Measurements from ENCODE around the gene ADARB1. TPM values are rescaled to one million over a fixed set of nuclear protein-coding genes. Genes with fewer than 3 reads are reported as not detected.

ADARB1 gene
- total and polyA plus RNA-seq, 2 donors (not counting 1 experiment from before 2014, with no cell fraction given), result 17.1 to 33.3 TPM

GRCh38 chr21:45164838-45165237 is 90.5 kb downstream of the ADARB1 start:
- TF ChIP-seq, protein P1, sequence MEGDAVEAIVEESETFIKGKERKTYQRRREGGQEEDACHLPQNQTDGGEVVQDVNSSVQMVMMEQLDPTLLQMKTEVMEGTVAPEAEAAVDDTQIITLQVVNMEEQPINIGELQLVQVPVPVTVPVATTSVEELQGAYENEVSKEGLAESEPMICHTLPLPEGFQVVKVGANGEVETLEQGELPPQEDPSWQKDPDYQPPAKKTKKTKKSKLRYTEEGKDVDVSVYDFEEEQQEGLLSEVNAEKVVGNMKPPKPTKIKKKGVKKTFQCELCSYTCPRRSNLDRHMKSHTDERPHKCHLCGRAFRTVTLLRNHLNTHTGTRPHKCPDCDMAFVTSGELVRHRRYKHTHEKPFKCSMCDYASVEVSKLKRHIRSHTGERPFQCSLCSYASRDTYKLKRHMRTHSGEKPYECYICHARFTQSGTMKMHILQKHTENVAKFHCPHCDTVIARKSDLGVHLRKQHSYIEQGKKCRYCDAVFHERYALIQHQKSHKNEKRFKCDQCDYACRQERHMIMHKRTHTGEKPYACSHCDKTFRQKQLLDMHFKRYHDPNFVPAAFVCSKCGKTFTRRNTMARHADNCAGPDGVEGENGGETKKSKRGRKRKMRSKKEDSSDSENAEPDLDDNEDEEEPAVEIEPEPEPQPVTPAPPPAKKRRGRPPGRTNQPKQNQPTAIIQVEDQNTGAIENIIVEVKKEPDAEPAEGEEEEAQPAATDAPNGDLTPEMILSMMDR (IDR thresholded peaks at IDR 0.05), result no peak
- TF ChIP-seq EZH2 (IDR thresholded peaks at IDR 0.05; ENCODE audit: borderline replicate concordance, insufficient read depth, low read depth, low read length, poor library complexity, severe bottlenecking), result no peak
- Mint-ChIP-seq H3K4me1 (peaks cover 10% of the 10 kb centered on the region), H3K4me3 (no peak overlapping the region), H3K27ac (no peak overlapping the region), H3K27me3 (no peaks in the 10 kb centered on the region), H3K9me3 (ENCODE audit: insufficient read depth) (no peaks in the 10 kb centered on the region)
- intact Hi-C loops (cut with micrococcal nuclease), result no loop called here
- Histone ChIP-seq H2AFZ (ENCODE audit: insufficient read depth, low read depth, low read length, poor library complexity, severe bottlenecking) (no peak overlapping the region), H3K4me3 (ENCODE audit: control extremely low read depth in 1 of 5, extremely low read depth in 1 of 5, insufficient read depth in 1 of 5, low read depth in 2 of 5, low read length in 4 of 5) (no peak overlapping the region), H3K36me3 (replicated peaks in 1 of 2; ENCODE audit: control extremely low read depth in 1 of 2, control insufficient read depth in 1 of 2, extremely low read depth in 1 of 2, insufficient read depth in 2 of 2, low read length in 1 of 2) (peaks cover 0 to 11% of the 10 kb centered on the region in 2 experiments), H3K27ac (ENCODE audit: low read length in 2 of 2) (no peak overlapping the region), H3K4me1 (ENCODE audit: control insufficient read depth in 2 of 2, insufficient read depth in 2 of 2, low read length in 2 of 2) (peaks cover 3 to 6% of the 10 kb centered on the region in 2 donors), H3K79me2 (ENCODE audit: control insufficient read depth, insufficient read depth, low read length) (peaks cover 52% of the 10 kb centered on the region), H3K9ac (ENCODE audit: low read length) (no peak overlapping the region), H3K27me3 (replicated peaks in 1 of 4; ENCODE audit: control extremely low read depth in 1 of 4, control insufficient read depth in 3 of 4, insufficient read depth in 4 of 4, low read length in 3 of 4) (no peaks in the 10 kb centered on the region), H4K20me1 (ENCODE audit: control insufficient read depth, insufficient read depth, low read length, poor library complexity, severe bottlenecking) (peaks cover 55% of the 10 kb centered on the region), H3K9me3 (ENCODE audit: control extremely low read depth in 1 of 3, control insufficient read depth in 2 of 3, insufficient read depth in 1 of 3, low read length in 2 of 3) (peaks cover 2 to 12% (median 5%) of the 10 kb centered on the region in 3 donors), H3K4me2 (replicated peaks; ENCODE audit: low read depth, low read length, poor library complexity, severe bottlenecking) (no peak overlapping the region)
- DNase-seq (no peak), ATAC-seq (ENCODE audit: low read depth) (no peak)
- WGBS (ENCODE audit: insufficient coverage), result 93% methylated on average over 5 of the region's 6 CpGs
- ChIA-PET POLR2A (no interaction called here), CTCF (no interaction called here)

- H3K27ac Mint-ChIP-seq, result no peak overlapping the region
- CTCF ChIA-PET, result interaction anchor here (2.9 kb wide), 1 partner anchor 29 kb away, joined by 14 read pairs; no protein-coding TSS in a partner anchor
- Histone ChIP-seq H3K79me2 (ENCODE audit: control insufficient read depth, insufficient read depth, low read length) (peaks cover 48% of the 10 kb centered on the region), H3K9ac (ENCODE audit: low read length) (no peak overlapping the region), H3K4me1 (ENCODE audit: control insufficient read depth in 2 of 2, insufficient read depth in 2 of 2, low read length in 2 of 2) (peaks cover 0 to 3% of the 10 kb centered on the region in 2 donors), H3K4me3 (ENCODE audit: control extremely low read depth in 1 of 5, extremely low read depth in 1 of 5, insufficient read depth in 1 of 5, low read depth in 2 of 5, low read length in 4 of 5) (no peak overlapping the region), H3K27me3 (replicated peaks in 1 of 4; ENCODE audit: control extremely low read depth in 1 of 4, control insufficient read depth in 3 of 4, insufficient read depth in 4 of 4, low read length in 3 of 4) (no peaks in the 10 kb centered on the region), H3K4me2 (replicated peaks; ENCODE audit: low read depth, low read length, poor library complexity, severe bottlenecking) (no peak overlapping the region), H3K27ac (ENCODE audit: low read length in 2 of 2) (no peak overlapping the region), H3K9me3 (ENCODE audit: control extremely low read depth in 1 of 3, control insufficient read depth in 2 of 3, insufficient read depth in 1 of 3, low read length in 2 of 3) (peaks cover 0 to 2% (median 0%) of the 10 kb centered on the region in 3 donors), H3K36me3 (replicated peaks in 1 of 2; ENCODE audit: control extremely low read depth in 1 of 2, control insufficient read depth in 1 of 2, extremely low read depth in 1 of 2, insufficient read depth in 2 of 2, low read length in 1 of 2) (peaks cover 4 to 7% of the 10 kb centered on the region in 2 experiments), H4K20me1 (ENCODE audit: control insufficient read depth, insufficient read depth, low read length, poor library complexity, severe bottlenecking) (peaks cover 51% of the 10 kb centered on the region), H2AFZ (ENCODE audit: insufficient read depth, low read depth, low read length, poor library complexity, severe bottlenecking) (no peak overlapping the region)
- DNase-seq, result no peak
- no peak for ATAC-seq (ENCODE audit: low read depth)
- TF ChIP-seq, protein P1 (IDR thresholded peaks at IDR 0.05), result no peak
- TF ChIP-seq EZH2 (IDR thresholded peaks at IDR 0.05; ENCODE audit: borderline replicate concordance, insufficient read depth, low read depth, low read length, poor library complexity, severe bottlenecking), result no peak
- no peaks in the 10 kb centered on the region for H3K27me3 Mint-ChIP-seq
- 77% methylated on average over 3 of the region's 5 CpGs for WGBS (ENCODE audit: insufficient coverage)
- H3K4me3 Mint-ChIP-seq, result no peak overlapping the region
- POLR2A ChIA-PET, result no interaction called here
- H3K9me3 Mint-ChIP-seq (ENCODE audit: insufficient read depth), result no peaks in the 10 kb centered on the region
- peaks cover 6% of the 10 kb centered on the region for H3K4me1 Mint-ChIP-seq
- intact Hi-C loops (cut with micrococcal nuclease), result no loop called here
Observed at GRCh38 chr21:45166931-45167330, 92.6 kb downstream of the ADARB1 start.

Data from B cell (primary cell).